ENCODE results near the gene IQCM.
"Not testable (repeated sequence)": the region's sequence is repeated elsewhere in the genome, so short reads cannot be mapped to it uniquely, and the experiment has no call there.

The IQCM gene

DNA sequence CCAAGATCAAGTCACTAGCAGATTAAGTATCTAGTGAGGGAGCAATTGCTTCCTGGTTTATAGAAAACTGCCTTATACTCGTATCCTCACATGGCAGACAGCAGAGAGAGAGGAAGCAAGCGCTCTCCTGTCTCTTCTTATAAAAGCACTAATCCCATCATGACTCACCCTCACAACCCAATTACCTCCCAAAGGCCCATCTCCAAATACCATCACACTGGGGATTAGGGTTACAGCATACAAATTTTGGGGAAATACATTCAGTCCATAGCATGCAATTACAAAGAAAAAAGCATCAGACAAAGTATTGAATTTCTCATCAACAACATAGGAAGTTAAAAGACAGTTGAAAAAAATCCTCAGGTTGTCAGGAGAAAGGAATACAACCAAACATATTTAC lies 292.6 kb downstream of the IQCM start:
- no peak for DNase-seq
- H3K27me3 ChIP-seq: no peaks in the 10 kb centered on the region
- H3K36me3 ChIP-seq: no peaks in the 10 kb centered on the region
- H3K9me3 ChIP-seq: no peaks in the 10 kb centered on the region
- H3K4me1 ChIP-seq: no peaks in the 10 kb centered on the region
- TF ChIP-seq, protein P1, sequence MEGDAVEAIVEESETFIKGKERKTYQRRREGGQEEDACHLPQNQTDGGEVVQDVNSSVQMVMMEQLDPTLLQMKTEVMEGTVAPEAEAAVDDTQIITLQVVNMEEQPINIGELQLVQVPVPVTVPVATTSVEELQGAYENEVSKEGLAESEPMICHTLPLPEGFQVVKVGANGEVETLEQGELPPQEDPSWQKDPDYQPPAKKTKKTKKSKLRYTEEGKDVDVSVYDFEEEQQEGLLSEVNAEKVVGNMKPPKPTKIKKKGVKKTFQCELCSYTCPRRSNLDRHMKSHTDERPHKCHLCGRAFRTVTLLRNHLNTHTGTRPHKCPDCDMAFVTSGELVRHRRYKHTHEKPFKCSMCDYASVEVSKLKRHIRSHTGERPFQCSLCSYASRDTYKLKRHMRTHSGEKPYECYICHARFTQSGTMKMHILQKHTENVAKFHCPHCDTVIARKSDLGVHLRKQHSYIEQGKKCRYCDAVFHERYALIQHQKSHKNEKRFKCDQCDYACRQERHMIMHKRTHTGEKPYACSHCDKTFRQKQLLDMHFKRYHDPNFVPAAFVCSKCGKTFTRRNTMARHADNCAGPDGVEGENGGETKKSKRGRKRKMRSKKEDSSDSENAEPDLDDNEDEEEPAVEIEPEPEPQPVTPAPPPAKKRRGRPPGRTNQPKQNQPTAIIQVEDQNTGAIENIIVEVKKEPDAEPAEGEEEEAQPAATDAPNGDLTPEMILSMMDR (IDR thresholded peaks at IDR 0.05; ENCODE audit: low read depth, low read length): no peak
- H3K4me3 ChIP-seq (ENCODE audit: low read depth, low read length): no peak overlapping the region

DNA sequence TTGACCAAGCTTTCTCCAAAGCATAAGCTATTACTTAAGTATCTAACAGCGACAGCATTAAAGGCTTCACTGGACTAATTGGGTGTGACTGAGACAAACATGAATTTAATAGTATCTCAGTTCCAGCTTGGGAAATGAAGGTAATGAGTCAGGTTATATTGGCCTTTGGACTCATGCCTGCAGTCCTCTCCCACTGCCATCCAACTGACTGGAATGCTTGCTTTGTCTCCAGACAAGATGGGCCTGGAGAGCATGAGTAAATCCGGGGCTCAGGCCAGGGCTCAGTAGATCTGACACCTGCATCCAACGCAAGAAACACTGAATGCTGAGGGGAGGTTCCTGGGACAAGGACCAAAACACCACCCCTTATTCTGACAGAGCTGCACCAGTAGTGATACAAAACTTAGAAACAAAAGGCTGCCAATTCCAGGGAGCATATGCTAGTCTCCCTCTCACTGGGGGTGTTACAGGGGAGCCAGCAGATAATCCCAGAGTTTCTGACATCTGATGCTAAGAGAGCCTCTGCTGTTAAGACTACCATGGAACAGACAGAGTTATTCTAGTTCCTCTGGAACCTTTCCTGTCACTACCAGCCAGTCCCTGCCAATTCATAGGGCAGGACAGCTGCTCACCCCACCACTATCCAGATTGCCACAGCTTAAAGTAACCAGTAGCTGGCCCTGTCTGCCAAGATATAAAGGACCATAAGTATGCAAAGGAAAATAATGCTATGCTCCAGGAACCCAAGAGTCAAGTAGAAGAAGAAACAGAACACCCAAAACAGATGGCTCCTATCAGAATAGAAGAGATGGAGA lies 293.8 kb downstream of the IQCM start:
- DNase-seq: no peak
- Histone ChIP-seq H3K9me3 (no peaks in the 10 kb centered on the region), H3K36me3 (no peaks in the 10 kb centered on the region), H3K4me1 (no peaks in the 10 kb centered on the region), H3K27me3 (no peaks in the 10 kb centered on the region), H3K4me3 (ENCODE audit: low read depth, low read length) (no peak overlapping the region)
- TF ChIP-seq, protein P1 (IDR thresholded peaks at IDR 0.05; ENCODE audit: low read depth, low read length): no peak

GRCh38 chr4:149518471-149518870 lies 297.2 kb downstream of the IQCM start:
- Histone ChIP-seq H3K4me3 (ENCODE audit: low read depth, low read length) (no peak overlapping the region), H3K4me1 (no peaks in the 10 kb centered on the region), H3K27me3 (no peaks in the 10 kb centered on the region), H3K36me3 (no peaks in the 10 kb centered on the region), H3K9me3 (no peaks in the 10 kb centered on the region)
- TF ChIP-seq, protein P1 (IDR thresholded peaks at IDR 0.05; ENCODE audit: low read depth, low read length): no peak
- no peak for DNase-seq

- H3K4me1 ChIP-seq: no peaks in the 10 kb centered on the region
- DNase-seq: no peak
- H3K27me3 ChIP-seq: no peaks in the 10 kb centered on the region
- no peaks in the 10 kb centered on the region for H3K9me3 ChIP-seq
- TF ChIP-seq, protein P1 (IDR thresholded peaks at IDR 0.05; ENCODE audit: low read depth, low read length): no peak
- H3K4me3 ChIP-seq (ENCODE audit: low read depth, low read length): no peak overlapping the region
- no peaks in the 10 kb centered on the region for H3K36me3 ChIP-seq
Observed at GRCh38 chr4:149513081-149513480, 302.6 kb downstream of the IQCM start.

GRCh38 chr4:149512501-149512900 lies 303.1 kb downstream of the IQCM start:
- Histone ChIP-seq H3K4me1 (no peaks in the 10 kb centered on the region), H3K27me3 (no peaks in the 10 kb centered on the region), H3K4me3 (ENCODE audit: low read depth, low read length) (no peak overlapping the region), H3K36me3 (no peaks in the 10 kb centered on the region), H3K9me3 (no peaks in the 10 kb centered on the region)
- no peak for DNase-seq
- TF ChIP-seq, protein P1 (IDR thresholded peaks at IDR 0.05; ENCODE audit: low read depth, low read length): no peak

- no peak for DNase-seq
- Histone ChIP-seq H3K27me3 (no peaks in the 10 kb centered on the region), H3K4me3 (ENCODE audit: low read depth, low read length) (no peak overlapping the region), H3K4me1 (no peaks in the 10 kb centered on the region), H3K36me3 (no peaks in the 10 kb centered on the region), H3K9me3 (no peaks in the 10 kb centered on the region)
- TF ChIP-seq, protein P1 (IDR thresholded peaks at IDR 0.05; ENCODE audit: low read depth, low read length): no peak
Observed at GRCh38 chr4:149511558-149512298, 303.9 kb downstream of the IQCM start.

DNA sequence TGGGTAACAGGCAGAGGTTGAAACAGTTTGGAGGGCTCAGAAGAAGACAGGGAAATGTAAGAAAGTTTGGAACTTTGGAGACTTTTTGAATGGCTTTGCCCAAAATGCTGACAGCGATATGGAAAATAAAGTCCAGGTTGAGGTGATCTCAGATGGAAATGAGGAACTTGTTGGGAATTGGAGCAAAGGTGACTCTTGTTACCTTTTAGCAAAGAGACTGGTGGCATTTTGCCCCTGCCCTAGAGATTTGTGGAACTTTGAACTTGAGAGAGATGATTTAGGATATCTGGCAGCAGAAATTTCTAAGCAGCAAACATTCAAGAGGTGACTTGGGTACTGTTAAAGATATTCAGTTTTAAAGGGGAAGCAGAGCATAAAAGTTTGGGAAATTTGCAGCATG lies 308.3 kb downstream of the IQCM start:
- H3K9me3 ChIP-seq, H3K27me3 ChIP-seq: not testable (repeated sequence)

More for the DNA sequence above, 308.3 kb downstream of the IQCM start:
- not testable (repeated sequence) for H3K4me3 ChIP-seq (ENCODE audit: low read depth, low read length); DNase-seq; H3K36me3 ChIP-seq; H3K4me1 ChIP-seq

Measured in BE2C (cell line).